Measurements from ENCODE around the gene MRPL55. TPM values are rescaled to one million over a fixed set of nuclear protein-coding genes. Genes with fewer than 3 reads are reported as not detected.
A peak's percentile ranks its signal among the peaks of the same experiment; 100 is the strongest.

The MRPL55 gene
- total and polyA plus RNA-seq, 8 donors = 35.4 to 45.3 (median 40.7) TPM

GRCh38 chr1:228145463-228146416 is 36.6 kb upstream of the MRPL55 start:
- TF ChIP-seq CTCF (IDR thresholded peaks at IDR 0.05) = no peak
- Histone ChIP-seq H3K4me3 (no peak overlapping the region), H3K9me3 (no peaks in the 10 kb centered on the region), H3K27ac (no peak overlapping the region), H3K4me1 (peaks cover 28 to 88% of the 10 kb centered on the region in 2 donors), H3K36me3 (peaks cover 0 to 71% of the 10 kb centered on the region in 2 donors), H3K27me3 (no peaks in the 10 kb centered on the region)
- ATAC-seq (no peak), DNase-seq (no peak)
- intact Hi-C loops (cut with DNase I) = no loop called here

GRCh38 chr1:228144993-228145343 is 35.9 kb upstream of the MRPL55 start:
- ATAC-seq = no peak
- intact Hi-C loops (cut with DNase I) = no loop called here
- no peak overlapping the region for H3K4me3 ChIP-seq
- peaks cover 0 to 69% of the 10 kb centered on the region in 2 donors for H3K36me3 ChIP-seq
- H3K27ac ChIP-seq = peak overlapping the region in 1 of 2 donors; percentile 3
- no peak for TF ChIP-seq CTCF (IDR thresholded peaks at IDR 0.05)
- no peak for DNase-seq
- no peaks in the 10 kb centered on the region for H3K27me3 ChIP-seq
- no peaks in the 10 kb centered on the region for H3K9me3 ChIP-seq
- H3K4me1 ChIP-seq = peaks cover 28 to 82% of the 10 kb centered on the region in 2 donors

- Histone ChIP-seq H3K4me3 (no peak overlapping the region), H3K27ac (peak overlapping the region in 1 of 2 donors; percentile 3), H3K36me3 (peaks cover 0 to 63% of the 10 kb centered on the region in 2 donors), H3K9me3 (no peaks in the 10 kb centered on the region), H3K27me3 (no peaks in the 10 kb centered on the region), H3K4me1 (peaks cover 28 to 79% of the 10 kb centered on the region in 2 donors)
- intact Hi-C loops (cut with DNase I) = no loop called here
- peak in 1 of 4 donors; percentile 51 for DNase-seq
- TF ChIP-seq CTCF (IDR thresholded peaks at IDR 0.05) = no peak
- ATAC-seq = no peak
Observed at GRCh38 chr1:228144193-228144992, 35.3 kb upstream of the MRPL55 start.

GRCh38 chr1:228143480-228144192 is 34.5 kb upstream of the MRPL55 start:
- intact Hi-C loops (cut with DNase I) = no loop called here
- TF ChIP-seq CTCF (IDR thresholded peaks at IDR 0.05) = no peak

More at GRCh38 chr1:228143480-228144192, 34.5 kb upstream of the MRPL55 start:
- Histone ChIP-seq H3K4me3 (no peak overlapping the region), H3K36me3 (peaks cover 0 to 56% of the 10 kb centered on the region in 2 donors), H3K9me3 (no peaks in the 10 kb centered on the region), H3K27me3 (no peaks in the 10 kb centered on the region), H3K4me1 (peaks cover 22 to 75% of the 10 kb centered on the region in 2 donors), H3K27ac (no peak overlapping the region)
- DNase-seq = peak in 1 of 4 donors; percentile 39
- no peak for ATAC-seq

All from left lung (tissue), 10 donors.